ENCODE measurements around the gene ZNF497. TPM values are rescaled to one million over a fixed set of nuclear protein-coding genes. Genes with fewer than 3 reads are reported as not detected.

ZNF497 gene
- total and polyA plus RNA-seq, 9 of the 15 experiments (the other 6 are each of a cell fraction or from before 2014, with no cell fraction given): 0.06 to 0.98 (median 0.44) TPM; not detected in 1

DNA sequence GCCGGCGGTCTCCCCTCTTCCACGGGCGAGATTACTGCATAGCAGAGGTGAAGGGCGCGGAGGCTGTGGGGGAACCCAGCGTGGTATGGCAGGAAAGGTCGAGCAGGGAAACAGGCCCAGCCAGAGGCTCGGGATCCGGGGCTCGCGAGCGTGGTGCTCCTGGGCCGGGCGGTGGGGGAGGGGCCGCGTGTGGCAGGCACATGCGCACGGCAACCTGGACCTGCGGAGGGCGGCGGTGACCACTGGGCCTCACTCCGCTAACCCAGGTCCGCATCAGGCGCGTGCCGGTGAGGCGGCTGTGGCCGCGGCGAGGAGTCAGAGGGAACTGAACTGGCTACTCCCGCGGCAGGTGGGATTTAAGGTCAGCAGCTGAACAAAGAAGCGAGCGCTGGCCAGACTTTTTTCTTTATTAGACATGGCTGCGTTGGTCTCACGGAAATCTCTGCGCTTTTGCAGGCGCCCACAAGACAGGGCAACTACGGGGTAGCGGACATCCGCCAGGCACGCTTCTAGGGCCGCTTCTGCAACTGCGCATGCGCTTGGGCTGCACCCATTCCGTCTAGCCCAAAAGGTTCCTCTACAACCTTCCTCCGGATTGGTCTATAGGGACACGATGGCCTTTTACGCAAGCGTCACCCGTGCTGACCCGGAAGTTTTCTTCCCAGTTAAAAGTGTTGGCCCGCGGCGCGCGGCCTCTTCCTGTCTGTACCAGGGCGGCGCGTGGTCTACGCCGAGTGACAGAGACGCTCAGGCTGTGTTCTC lies 24.2 kb upstream of the ZNF497 start, which contains the start of gene RPS5 (continued):
- TF ChIP-seq, protein P1, sequence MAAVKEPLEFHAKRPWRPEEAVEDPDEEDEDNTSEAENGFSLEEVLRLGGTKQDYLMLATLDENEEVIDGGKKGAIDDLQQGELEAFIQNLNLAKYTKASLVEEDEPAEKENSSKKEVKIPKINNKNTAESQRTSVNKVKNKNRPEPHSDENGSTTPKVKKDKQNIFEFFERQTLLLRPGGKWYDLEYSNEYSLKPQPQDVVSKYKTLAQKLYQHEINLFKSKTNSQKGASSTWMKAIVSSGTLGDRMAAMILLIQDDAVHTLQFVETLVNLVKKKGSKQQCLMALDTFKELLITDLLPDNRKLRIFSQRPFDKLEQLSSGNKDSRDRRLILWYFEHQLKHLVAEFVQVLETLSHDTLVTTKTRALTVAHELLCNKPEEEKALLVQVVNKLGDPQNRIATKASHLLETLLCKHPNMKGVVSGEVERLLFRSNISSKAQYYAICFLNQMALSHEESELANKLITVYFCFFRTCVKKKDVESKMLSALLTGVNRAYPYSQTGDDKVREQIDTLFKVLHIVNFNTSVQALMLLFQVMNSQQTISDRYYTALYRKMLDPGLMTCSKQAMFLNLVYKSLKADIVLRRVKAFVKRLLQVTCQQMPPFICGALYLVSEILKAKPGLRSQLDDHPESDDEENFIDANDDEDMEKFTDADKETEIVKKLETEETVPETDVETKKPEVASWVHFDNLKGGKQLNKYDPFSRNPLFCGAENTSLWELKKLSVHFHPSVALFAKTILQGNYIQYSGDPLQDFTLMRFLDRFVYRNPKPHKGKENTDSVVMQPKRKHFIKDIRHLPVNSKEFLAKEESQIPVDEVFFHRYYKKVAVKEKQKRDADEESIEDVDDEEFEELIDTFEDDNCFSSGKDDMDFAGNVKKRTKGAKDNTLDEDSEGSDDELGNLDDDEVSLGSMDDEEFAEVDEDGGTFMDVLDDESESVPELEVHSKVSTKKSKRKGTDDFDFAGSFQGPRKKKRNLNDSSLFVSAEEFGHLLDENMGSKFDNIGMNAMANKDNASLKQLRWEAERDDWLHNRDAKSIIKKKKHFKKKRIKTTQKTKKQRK (IDR thresholded peaks at IDR 0.05; ENCODE audit: borderline replicate concordance, low read depth, low read length): no peak
- TF ChIP-seq SMARCA5 (IDR thresholded peaks at IDR 0.05): peak; percentile 72
- 0 out of 2 replicates have a peak, but pooled peaks have one; percentile 4 for TF ChIP-seq ETV1 (tag; conservative IDR thresholded peaks at IDR 0.05; ENCODE audit: low read depth)
- no peak; the same call in 1 of the 2 replicates for TF ChIP-seq SP1 (CRISPR knock-in tag; IDR thresholded peaks at IDR 0.05)
- TF ChIP-seq, protein P2, sequence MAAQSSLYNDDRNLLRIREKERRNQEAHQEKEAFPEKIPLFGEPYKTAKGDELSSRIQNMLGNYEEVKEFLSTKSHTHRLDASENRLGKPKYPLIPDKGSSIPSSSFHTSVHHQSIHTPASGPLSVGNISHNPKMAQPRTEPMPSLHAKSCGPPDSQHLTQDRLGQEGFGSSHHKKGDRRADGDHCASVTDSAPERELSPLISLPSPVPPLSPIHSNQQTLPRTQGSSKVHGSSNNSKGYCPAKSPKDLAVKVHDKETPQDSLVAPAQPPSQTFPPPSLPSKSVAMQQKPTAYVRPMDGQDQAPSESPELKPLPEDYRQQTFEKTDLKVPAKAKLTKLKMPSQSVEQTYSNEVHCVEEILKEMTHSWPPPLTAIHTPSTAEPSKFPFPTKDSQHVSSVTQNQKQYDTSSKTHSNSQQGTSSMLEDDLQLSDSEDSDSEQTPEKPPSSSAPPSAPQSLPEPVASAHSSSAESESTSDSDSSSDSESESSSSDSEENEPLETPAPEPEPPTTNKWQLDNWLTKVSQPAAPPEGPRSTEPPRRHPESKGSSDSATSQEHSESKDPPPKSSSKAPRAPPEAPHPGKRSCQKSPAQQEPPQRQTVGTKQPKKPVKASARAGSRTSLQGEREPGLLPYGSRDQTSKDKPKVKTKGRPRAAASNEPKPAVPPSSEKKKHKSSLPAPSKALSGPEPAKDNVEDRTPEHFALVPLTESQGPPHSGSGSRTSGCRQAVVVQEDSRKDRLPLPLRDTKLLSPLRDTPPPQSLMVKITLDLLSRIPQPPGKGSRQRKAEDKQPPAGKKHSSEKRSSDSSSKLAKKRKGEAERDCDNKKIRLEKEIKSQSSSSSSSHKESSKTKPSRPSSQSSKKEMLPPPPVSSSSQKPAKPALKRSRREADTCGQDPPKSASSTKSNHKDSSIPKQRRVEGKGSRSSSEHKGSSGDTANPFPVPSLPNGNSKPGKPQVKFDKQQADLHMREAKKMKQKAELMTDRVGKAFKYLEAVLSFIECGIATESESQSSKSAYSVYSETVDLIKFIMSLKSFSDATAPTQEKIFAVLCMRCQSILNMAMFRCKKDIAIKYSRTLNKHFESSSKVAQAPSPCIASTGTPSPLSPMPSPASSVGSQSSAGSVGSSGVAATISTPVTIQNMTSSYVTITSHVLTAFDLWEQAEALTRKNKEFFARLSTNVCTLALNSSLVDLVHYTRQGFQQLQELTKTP (IDR thresholded peaks at IDR 0.05; ENCODE audit: low read depth in 1 of 2, partially characterized antibody in 2 of 2): no peak
- TF ChIP-seq, protein P3, sequence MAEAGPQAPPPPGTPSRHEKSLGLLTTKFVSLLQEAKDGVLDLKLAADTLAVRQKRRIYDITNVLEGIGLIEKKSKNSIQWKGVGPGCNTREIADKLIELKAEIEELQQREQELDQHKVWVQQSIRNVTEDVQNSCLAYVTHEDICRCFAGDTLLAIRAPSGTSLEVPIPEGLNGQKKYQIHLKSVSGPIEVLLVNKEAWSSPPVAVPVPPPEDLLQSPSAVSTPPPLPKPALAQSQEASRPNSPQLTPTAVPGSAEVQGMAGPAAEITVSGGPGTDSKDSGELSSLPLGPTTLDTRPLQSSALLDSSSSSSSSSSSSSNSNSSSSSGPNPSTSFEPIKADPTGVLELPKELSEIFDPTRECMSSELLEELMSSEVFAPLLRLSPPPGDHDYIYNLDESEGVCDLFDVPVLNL (CRISPR knock-in tag; IDR thresholded peaks at IDR 0.05; ENCODE audit: low read depth): 0 out of 2 replicates have a peak, but pooled peaks have one; percentile 17
- 0 out of 2 replicates have a peak, but pooled peaks have one; percentile 4 for TF ChIP-seq SMC3 (conservative IDR thresholded peaks at IDR 0.05; ENCODE audit: insufficient read depth, low read depth, low read length)
- peak; percentile 98 for TF ChIP-seq TAF1 (IDR thresholded peaks at IDR 0.05; ENCODE audit: control insufficient read depth, extremely low read depth, insufficient read depth, low read length, severe bottlenecking)
- TF ChIP-seq HDAC1 (IDR thresholded peaks at IDR 0.05): peak in 1 of 2 experiments; percentile 96; a peak in 2 of 4 replicates
- peak in 1 of 2 experiments; percentile 45; a peak in 3 of 4 replicates for TF ChIP-seq TBL1XR1 (IDR thresholded peaks at IDR 0.05; ENCODE audit: low read length in 2 of 2)
- TF ChIP-seq, protein P4, sequence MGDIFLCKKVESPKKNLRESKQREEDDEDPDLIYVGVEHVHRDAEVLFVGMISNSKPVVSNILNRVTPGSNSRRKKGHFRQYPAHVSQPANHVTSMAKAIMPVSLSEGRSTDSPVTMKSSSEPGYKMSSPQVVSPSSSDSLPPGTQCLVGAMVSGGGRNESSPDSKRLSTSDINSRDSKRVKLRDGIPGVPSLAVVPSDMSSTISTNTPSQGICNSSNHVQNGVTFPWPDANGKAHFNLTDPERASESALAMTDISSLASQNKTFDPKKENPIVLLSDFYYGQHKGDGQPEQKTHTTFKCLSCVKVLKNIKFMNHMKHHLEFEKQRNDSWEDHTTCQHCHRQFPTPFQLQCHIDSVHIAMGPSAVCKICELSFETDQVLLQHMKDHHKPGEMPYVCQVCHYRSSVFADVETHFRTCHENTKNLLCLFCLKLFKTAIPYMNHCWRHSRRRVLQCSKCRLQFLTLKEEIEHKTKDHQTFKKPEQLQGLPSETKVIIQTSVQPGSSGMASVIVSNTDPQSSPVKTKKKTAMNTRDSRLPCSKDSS (IDR thresholded peaks at IDR 0.05; ENCODE audit: low read depth, partially characterized antibody): no peak
- TF ChIP-seq RBM39 (optimal IDR thresholded peaks at IDR 0.05; ENCODE audit: low read depth, low read length): no peak
- TF ChIP-seq POU5F1 (IDR thresholded peaks at IDR 0.05; ENCODE audit: borderline replicate concordance, low read depth, low read length, partially characterized antibody): peak; percentile 10
- TF ChIP-seq HCFC1 (IDR thresholded peaks at IDR 0.05; ENCODE audit: low read depth, low read length): peak; percentile 84

Measured in K562 (cell line).